B cell (primary cell): Measurements from ENCODE around the gene BMP10. TPM values are rescaled to one million over a fixed set of nuclear protein-coding genes. Genes with fewer than 3 reads are reported as not detected.

ENCODE experiments used
- ATAC-seq: fragments of 200-7000 bp; cut with Tn5 transposase; one replicate; pipeline ENCODE4 v1.10.0; 2021; ENCODE audit warnings: low read depth, mild to moderate bottlenecking, moderate number of reproducible peaks, moderate library complexity
- CTCF ChIA-PET: fragments of 350-600 bp; sonication (Branson Sonifier 250); formaldehyde crosslinking; loops from one replicate; lab custom pipeline; 2021; ENCODE audit warnings: antibody characterized with exemption, inconsistent platforms; lab: Charles Lee
- POLR2A ChIA-PET: fragments of 350-600 bp; sonication (Branson Sonifier 250); formaldehyde crosslinking; loops from one replicate; lab custom pipeline; 2021; ENCODE audit warnings: antibody characterized with exemption; lab: Charles Lee
- DNase-seq: peaks from one replicate; pipeline ENCODE4 v3.0.0; 2013
- H2AFZ ChIP-seq: 2 replicates; pipeline ENCODE4 v1.6.1; 2012; ENCODE audit warnings: mild to moderate bottlenecking, low read depth, low read length; ENCODE audit not compliant: insufficient read depth, poor library complexity, severe bottlenecking
- H3K27ac ChIP-seq, 2 donors: 1 replicate in 1 of 2; 2 replicates in 1 of 2; pipeline ENCODE4 v1.5.1; 2012 to 2013; ENCODE audit warnings: low read length in 2 of 2, mild to moderate bottlenecking in 2 of 2, moderate library complexity in 1 of 2
- H3K27me3 ChIP-seq, 4 experiments: fragments of 200-600 bp in 1 of 4; sonication (generic) in 1 of 4; replicated peaks in 1 of 4; 1 replicate in 2 of 4; 2 replicates in 2 of 4; pipeline versions ENCODE4 v1.6.1 to v1.7.0; 2013 to 2016; ENCODE audit warnings: low read length in 3 of 4, mild to moderate bottlenecking in 2 of 4, mixed read lengths in 1 of 4, moderate library complexity in 1 of 4; ENCODE audit not compliant: insufficient read depth in 4 of 4, control insufficient read depth in 3 of 4; ENCODE audit errors: control extremely low read depth in 1 of 4
- H3K36me3 ChIP-seq, 2 experiments: replicated peaks in 1 of 2; 1 replicate in 1 of 2; 2 replicates in 1 of 2; pipeline versions ENCODE4 v1.6.1 to v1.7.1; 2013; ENCODE audit warnings: low read length in 1 of 2; ENCODE audit not compliant: insufficient read depth in 2 of 2, control insufficient read depth in 1 of 2; ENCODE audit errors: control extremely low read depth in 1 of 2, extremely low read depth in 1 of 2
- H3K4me1 ChIP-seq, 2 donors: fragments of 200-600 bp in 1 of 2; sonication (generic) in 1 of 2; 1 replicate in 1 of 2; 2 replicates in 1 of 2; pipeline versions ENCODE4 v1.5.1 to v1.6.1; 2013 to 2017; ENCODE audit warnings: low read length in 2 of 2; ENCODE audit not compliant: control insufficient read depth in 2 of 2, insufficient read depth in 2 of 2
- H3K4me2 ChIP-seq: replicated peaks from 2 replicates; pipeline ENCODE3; 2012; ENCODE audit warnings: mild to moderate bottlenecking, low read depth, low read length; ENCODE audit not compliant: poor library complexity, severe bottlenecking
- H3K4me3 ChIP-seq, 5 experiments: fragments of 200-600 bp in 1 of 5; sonication (generic) in 1 of 5; 1 replicate in 3 of 5; 2 replicates in 2 of 5; pipeline versions ENCODE4 v1.5.1 to v1.7.0; 2011 to 2016; ENCODE audit warnings: low read length in 4 of 5, mild to moderate bottlenecking in 4 of 5, low read depth in 2 of 5, control low read depth in 1 of 5, moderate library complexity in 1 of 5; ENCODE audit not compliant: insufficient read depth in 1 of 5; ENCODE audit errors: control extremely low read depth in 1 of 5, extremely low read depth in 1 of 5
- H3K79me2 ChIP-seq: fragments of 200-600 bp; sonication (generic); one replicate; pipeline ENCODE4 v1.6.0; 2016; ENCODE audit warnings: low read length; ENCODE audit not compliant: control insufficient read depth, insufficient read depth
- H3K9ac ChIP-seq: fragments of 200-600 bp; sonication (generic); 2 replicates; pipeline ENCODE4 v1.6.1; 2017; ENCODE audit warnings: mild to moderate bottlenecking, low read length, moderate library complexity
- H3K9me3 ChIP-seq, 3 donors: one replicate each; pipeline versions ENCODE4 v1.6.1 to v1.7.1; 2013; ENCODE audit warnings: low read length in 2 of 3; ENCODE audit not compliant: control insufficient read depth in 2 of 3, insufficient read depth in 1 of 3; ENCODE audit errors: control extremely low read depth in 1 of 3
- H4K20me1 ChIP-seq: 2 replicates; pipeline ENCODE4 v1.6.0; 2012; ENCODE audit warnings: mild to moderate bottlenecking, low read length; ENCODE audit not compliant: insufficient read depth, control insufficient read depth, poor library complexity, severe bottlenecking
- H3K27ac Mint-ChIP-seq: one replicate; pipeline ENCODE4 v1.8.0; 2021; ENCODE audit warnings: mixed read lengths
- H3K27me3 Mint-ChIP-seq: one replicate; pipeline ENCODE4 v1.8.0; 2021; ENCODE audit warnings: mixed read lengths
- H3K4me1 Mint-ChIP-seq: one replicate; pipeline ENCODE4 v1.8.0; 2021; ENCODE audit warnings: mixed read lengths
- H3K4me3 Mint-ChIP-seq: one replicate; pipeline ENCODE4 v1.8.0; 2021; ENCODE audit warnings: mixed read lengths
- H3K9me3 Mint-ChIP-seq: one replicate; pipeline ENCODE4 v1.8.0; 2022; ENCODE audit warnings: mixed read lengths; ENCODE audit not compliant: insufficient read depth
- EZH2 ChIP-seq: IDR thresholded peaks from 2 replicates; pipeline ENCODE4 v1.6.1; 2012; ENCODE audit warnings: borderline replicate concordance, low read depth, mild to moderate bottlenecking, moderate library complexity, low read length; ENCODE audit not compliant: insufficient read depth, poor library complexity, severe bottlenecking
- WGBS: methylation state at CpG from one replicate; pipeline ENCODE4 v1.1.5; 2013; ENCODE audit warnings: missing lambda C conversion rate; ENCODE audit not compliant: insufficient coverage; 5-methylcytosine and 5-hydroxymethylcytosine counted together
- intact Hi-C: fragments of 100-400 bp; cut with micrococcal nuclease; formaldehyde crosslinking; loops from one replicate; pipeline ENCODE4 v1.10.0; 2022
- polyA plus RNA-seq: library from polyadenylated mRNA; depleted of rRNA; stranded (reverse); fragments of >200 nt; gene quantifications from 2 replicates; pipeline ENCODE4 v1.2.3, GENCODE V29; 2012
- total RNA-seq, 2 donors: library from RNA; stranded (reverse); fragments of 120-200 nt in 1 of 2; gene quantifications; 1 replicate in 1 of 2; 2 replicates in 1 of 2; pipeline versions ENCODE4 v1.2.3 to v1.2.4, GENCODE V29; 2013 to 2022
- TF ChIP-seq, protein P1 (sequence below): fragments of 200-600 bp; IDR thresholded peaks from one replicate; pipeline ENCODE4 v1.8.0; 2022; ENCODE audit warnings: antibody characterized with exemption, mild to moderate bottlenecking

The BMP10 gene
- total and polyA plus RNA-seq, 2 donors (not counting 1 experiment from before 2014, with no cell fraction given) = not detected

DNA sequence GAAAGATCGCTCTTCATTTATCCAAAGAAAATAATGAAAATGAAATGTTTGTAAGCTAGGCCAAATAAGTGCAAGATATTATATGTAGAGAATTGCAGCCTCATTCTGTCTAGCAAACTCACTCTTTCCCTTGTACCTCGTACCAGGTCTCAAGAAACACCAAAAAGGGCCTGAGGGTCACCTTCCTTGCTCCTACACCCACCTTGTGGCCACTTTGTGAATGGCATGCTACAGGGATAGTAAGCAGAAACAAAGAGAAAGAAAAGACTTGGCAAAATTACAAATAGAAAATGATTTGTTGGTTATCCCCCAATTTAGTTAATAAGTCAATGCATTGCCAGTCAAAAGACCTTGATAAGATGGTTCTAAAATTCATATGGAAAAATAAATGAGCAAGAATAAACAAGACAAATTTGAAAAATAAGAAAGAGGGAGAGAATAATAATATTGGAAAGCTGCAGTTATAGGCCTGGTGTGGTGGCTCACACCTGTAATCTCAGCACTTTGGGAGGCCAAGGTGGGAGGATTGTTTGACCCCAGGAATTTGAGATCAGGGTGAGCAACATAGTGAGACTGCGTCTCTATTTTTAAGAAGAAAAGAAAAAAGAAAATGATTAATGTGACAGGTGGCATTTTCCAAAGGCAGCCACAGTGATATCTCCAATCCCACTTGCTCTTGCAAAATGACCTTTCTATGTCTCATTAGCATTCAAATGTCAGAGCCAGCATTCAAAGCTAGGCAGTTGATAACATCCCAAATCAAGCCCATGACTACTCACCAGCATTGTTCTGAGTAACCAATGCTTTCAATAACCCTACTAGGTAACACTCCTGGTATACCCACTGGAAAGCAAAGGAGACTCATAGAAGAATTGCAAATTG, 38.8 kb upstream of the BMP10 start:
- DNase-seq = peak; percentile 83
- no peaks in the 10 kb centered on the region for H3K9me3 Mint-ChIP-seq
- ChIA-PET POLR2A (no interaction called here), CTCF (interaction anchor here (0.6 to 5.6 kb wide), 27 partner anchors 15 to 445 kb away, joined by 3 to 133 read pairs (median 6); partner anchors contain the start of genes APLF and FBXO48)
- Histone ChIP-seq H3K79me2 (no peaks in the 10 kb centered on the region), H3K4me3 (no peak overlapping the region), H3K9ac (no peak overlapping the region), H2AFZ (no peak overlapping the region), H3K4me1 (peaks cover 24 to 29% of the 10 kb centered on the region in 2 donors), H3K4me2 (no peak overlapping the region), H4K20me1 (no peaks in the 10 kb centered on the region), H3K36me3 (no peaks in the 10 kb centered on the region), H3K27ac (no peak overlapping the region), H3K9me3 (peaks cover 0 to 5% (median 0%) of the 10 kb centered on the region in 3 donors), H3K27me3 (no peaks in the 10 kb centered on the region)
- TF ChIP-seq, protein P1, sequence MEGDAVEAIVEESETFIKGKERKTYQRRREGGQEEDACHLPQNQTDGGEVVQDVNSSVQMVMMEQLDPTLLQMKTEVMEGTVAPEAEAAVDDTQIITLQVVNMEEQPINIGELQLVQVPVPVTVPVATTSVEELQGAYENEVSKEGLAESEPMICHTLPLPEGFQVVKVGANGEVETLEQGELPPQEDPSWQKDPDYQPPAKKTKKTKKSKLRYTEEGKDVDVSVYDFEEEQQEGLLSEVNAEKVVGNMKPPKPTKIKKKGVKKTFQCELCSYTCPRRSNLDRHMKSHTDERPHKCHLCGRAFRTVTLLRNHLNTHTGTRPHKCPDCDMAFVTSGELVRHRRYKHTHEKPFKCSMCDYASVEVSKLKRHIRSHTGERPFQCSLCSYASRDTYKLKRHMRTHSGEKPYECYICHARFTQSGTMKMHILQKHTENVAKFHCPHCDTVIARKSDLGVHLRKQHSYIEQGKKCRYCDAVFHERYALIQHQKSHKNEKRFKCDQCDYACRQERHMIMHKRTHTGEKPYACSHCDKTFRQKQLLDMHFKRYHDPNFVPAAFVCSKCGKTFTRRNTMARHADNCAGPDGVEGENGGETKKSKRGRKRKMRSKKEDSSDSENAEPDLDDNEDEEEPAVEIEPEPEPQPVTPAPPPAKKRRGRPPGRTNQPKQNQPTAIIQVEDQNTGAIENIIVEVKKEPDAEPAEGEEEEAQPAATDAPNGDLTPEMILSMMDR = peak; percentile 95
- TF ChIP-seq EZH2 = no peak
- WGBS = no CpG with 5 or more reads among the region's 3 CpGs
- intact Hi-C loops = loop anchor here (1.0 to 5.0 kb wide), 5 partner anchors 73 to 447 kb away; no protein-coding TSS in a partner anchor
- peak; percentile 46 for ATAC-seq
- H3K4me1 Mint-ChIP-seq = peaks cover 28% of the 10 kb centered on the region
- H3K27me3 Mint-ChIP-seq = no peaks in the 10 kb centered on the region
- no peak overlapping the region for H3K4me3 Mint-ChIP-seq
- peak overlapping the region; percentile 62 for H3K27ac Mint-ChIP-seq
